GM12801 (cell line): ENCODE results near the gene PLD3.

Experiments used
- TF ChIP-seq, protein P1 (sequence below): IDR thresholded peaks from one replicate; pipeline ENCODE4 v1.5.1; 2011; ENCODE audit warnings: control low read depth; ENCODE audit not compliant: insufficient read length; ENCODE audit errors: extremely low read depth

PLD3 gene, protein sequence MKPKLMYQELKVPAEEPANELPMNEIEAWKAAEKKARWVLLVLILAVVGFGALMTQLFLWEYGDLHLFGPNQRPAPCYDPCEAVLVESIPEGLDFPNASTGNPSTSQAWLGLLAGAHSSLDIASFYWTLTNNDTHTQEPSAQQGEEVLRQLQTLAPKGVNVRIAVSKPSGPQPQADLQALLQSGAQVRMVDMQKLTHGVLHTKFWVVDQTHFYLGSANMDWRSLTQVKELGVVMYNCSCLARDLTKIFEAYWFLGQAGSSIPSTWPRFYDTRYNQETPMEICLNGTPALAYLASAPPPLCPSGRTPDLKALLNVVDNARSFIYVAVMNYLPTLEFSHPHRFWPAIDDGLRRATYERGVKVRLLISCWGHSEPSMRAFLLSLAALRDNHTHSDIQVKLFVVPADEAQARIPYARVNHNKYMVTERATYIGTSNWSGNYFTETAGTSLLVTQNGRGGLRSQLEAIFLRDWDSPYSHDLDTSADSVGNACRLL

GRCh38 chr19:40348125-40348913, at the start of gene PLD3, which contains the start of gene C19orf47:
PLD3 (plus strand) TSS chr19:40348695; CDS start chr19:40366484, 17,789 bp downstream.
C19orf47 (minus strand) TSS chr19:40348397; CDS start chr19:40341857, 6,540 bp downstream.
- TF ChIP-seq, protein P1, sequence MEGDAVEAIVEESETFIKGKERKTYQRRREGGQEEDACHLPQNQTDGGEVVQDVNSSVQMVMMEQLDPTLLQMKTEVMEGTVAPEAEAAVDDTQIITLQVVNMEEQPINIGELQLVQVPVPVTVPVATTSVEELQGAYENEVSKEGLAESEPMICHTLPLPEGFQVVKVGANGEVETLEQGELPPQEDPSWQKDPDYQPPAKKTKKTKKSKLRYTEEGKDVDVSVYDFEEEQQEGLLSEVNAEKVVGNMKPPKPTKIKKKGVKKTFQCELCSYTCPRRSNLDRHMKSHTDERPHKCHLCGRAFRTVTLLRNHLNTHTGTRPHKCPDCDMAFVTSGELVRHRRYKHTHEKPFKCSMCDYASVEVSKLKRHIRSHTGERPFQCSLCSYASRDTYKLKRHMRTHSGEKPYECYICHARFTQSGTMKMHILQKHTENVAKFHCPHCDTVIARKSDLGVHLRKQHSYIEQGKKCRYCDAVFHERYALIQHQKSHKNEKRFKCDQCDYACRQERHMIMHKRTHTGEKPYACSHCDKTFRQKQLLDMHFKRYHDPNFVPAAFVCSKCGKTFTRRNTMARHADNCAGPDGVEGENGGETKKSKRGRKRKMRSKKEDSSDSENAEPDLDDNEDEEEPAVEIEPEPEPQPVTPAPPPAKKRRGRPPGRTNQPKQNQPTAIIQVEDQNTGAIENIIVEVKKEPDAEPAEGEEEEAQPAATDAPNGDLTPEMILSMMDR, result no peak

DNA sequence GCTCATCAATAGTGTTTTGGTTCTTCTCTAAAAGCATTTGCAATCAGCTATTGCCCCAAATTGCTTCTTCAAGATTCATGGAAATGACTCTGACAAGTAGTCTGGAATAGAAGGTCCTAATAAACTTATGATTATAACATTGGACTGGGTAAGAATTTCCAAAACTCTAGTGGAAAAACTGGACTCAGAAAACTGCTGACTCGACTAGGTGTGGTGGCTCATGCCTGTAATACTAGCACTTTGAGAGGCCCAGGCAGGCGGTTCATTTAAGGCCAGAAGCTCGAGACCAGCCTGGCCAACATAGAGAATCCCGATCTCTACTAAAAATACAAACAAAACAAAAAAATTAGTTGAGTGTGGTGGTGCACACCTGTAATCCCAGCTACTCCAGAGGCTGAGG, 47.8 kb upstream of the PLD3 start:
- TF ChIP-seq, protein P1, result no peak

DNA sequence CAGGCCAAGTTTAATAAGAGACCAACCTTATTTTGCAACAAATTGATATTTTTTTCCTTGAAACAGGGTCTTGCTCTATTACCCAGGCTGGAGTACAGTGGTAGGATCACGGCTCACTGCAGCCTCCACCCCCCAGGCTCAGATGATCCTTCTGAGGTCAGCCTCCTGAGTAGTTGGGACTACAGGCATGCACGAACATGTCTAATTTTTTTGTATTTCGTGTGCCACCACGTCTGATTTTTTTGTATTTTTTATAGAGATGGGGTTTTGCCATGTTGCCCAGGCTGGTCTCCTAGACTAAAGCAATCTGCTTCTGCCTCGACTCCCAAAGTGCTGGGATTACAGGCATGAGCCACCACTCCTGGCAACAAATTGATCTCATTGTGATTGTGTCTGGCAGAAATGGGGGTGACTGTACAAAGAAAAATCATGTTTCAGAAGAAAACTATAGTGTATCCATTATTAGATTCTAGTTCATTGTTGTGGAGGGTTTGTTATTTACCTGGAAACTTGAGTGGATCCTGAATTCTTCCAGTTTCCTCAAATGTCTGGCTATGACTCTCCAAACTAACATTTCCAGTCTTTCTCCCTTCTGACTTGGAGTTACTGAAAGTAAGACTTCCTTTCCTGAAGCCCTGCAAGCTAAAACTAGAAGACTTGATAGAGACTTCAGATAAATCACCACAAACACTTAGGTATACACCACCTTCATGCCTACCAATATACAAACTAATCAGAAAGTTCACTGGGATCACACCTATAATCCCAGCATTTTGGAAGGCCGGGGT, 46.1 kb upstream of the PLD3 start:
- TF ChIP-seq, protein P1, result no peak

- TF ChIP-seq, protein P1, result no peak
Measured at GRCh38 chr19:40303765-40304164, 44.7 kb upstream of the PLD3 start.

DNA sequence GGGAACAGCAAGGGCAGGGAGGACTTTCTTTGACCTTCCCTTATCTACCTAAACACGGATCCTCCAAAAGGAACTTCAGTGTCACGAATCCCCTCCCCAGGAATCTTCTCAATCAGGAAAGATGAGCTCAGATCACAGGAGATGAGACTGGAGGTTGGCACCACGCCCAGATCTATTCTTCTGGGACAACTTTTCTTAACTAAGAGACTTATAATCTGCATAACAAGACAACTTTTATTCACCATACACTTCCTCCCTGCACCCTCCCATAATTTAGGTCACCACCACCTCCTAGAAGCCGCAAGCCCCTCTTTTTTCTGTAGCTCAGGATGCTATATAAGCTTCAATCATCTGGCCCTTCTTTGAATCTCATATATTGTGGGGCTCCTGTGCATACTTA, 44.2 kb upstream of the PLD3 start:
- TF ChIP-seq, protein P1, result no peak

DNA sequence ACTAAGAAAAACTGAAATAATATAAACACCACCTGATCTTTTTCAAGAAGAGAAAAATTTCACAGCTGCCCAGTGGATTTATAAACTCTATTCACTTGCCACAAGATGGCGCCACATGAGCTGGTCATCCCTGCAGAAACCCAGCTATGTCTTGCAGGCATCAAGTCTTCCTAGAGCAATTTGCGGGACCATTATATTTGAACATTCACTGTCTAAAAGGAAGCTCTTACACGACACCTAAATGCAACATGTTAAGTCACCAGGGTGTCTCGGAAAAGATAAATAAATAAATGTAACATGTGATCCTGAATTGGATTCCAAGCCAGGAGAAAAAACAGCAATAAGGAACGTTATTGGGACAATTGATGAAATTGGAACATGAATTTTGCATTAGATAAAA, 43.1 kb upstream of the PLD3 start:
- TF ChIP-seq, protein P1, result no peak
